Measurements from ENCODE around the gene ZNF586. TPM values are rescaled to one million over a fixed set of nuclear protein-coding genes. Genes with fewer than 3 reads are reported as not detected.
A peak's percentile ranks its signal among the peaks of the same experiment; 100 is the strongest.

ZNF586 gene
- total RNA-seq, 1 experiment from 2014 or later = 13.2 TPM

- peaks cover 92% of the 10 kb centered on the region for H3K36me3 ChIP-seq (ENCODE audit: low read depth, low read length)
- DNase-seq (no peak), ATAC-seq (no peak)
- H3K79me2 ChIP-seq (ENCODE audit: low read length) = peaks cover 13% of the 10 kb centered on the region
- no peak overlapping the region for H2AFZ ChIP-seq (ENCODE audit: low read length)
- intact Hi-C loops (cut with micrococcal nuclease) = no loop called here
- H3K4me1 ChIP-seq (ENCODE audit: insufficient read depth, low read length) = no peaks in the 10 kb centered on the region
- no peak overlapping the region for H3K4me3 ChIP-seq (ENCODE audit: low read length)
- H3K27me3 ChIP-seq (ENCODE audit: low read length) = no peaks in the 10 kb centered on the region
- peaks cover 14% of the 10 kb centered on the region for H3K9me3 ChIP-seq (ENCODE audit: low read length)
- no peak overlapping the region for H3K4me2 ChIP-seq (ENCODE audit: low read length)
- no peaks in the 10 kb centered on the region for H3K9me2 ChIP-seq (replicated peaks; ENCODE audit: low read length)
- ChIA-PET CTCF (no interaction called here), POLR2A (ENCODE audit: unreplicated experiment) (no interaction called here)
- no peak overlapping the region for H3K27ac ChIP-seq (ENCODE audit: low read length)
- BruUV-seq (replicated peaks) = TSS peak; percentile 3
- no peaks in the 10 kb centered on the region for H3F3A ChIP-seq (ENCODE audit: low read length, unreplicated experiment)
- H4K20me1 ChIP-seq (ENCODE audit: low read length) = no peaks in the 10 kb centered on the region
- no peak for TF ChIP-seq EZH2phosphoT487 (IDR thresholded peaks at IDR 0.05; ENCODE audit: borderline replicate concordance, low read length)
- TF ChIP-seq CTCF (conservative IDR thresholded peaks at IDR 0.05; ENCODE audit: low read depth, low read length) = no peak
- no peak for TF ChIP-seq EZH2 (IDR thresholded peaks at IDR 0.05; ENCODE audit: low read length, unreplicated experiment)
- H3K9ac ChIP-seq (ENCODE audit: low read length) = no peak overlapping the region
Observed at GRCh38 chr19:57754091-57754673, 15.3 kb upstream of the ZNF586 start.

- Histone ChIP-seq H3K27me3 (ENCODE audit: low read length) (no peaks in the 10 kb centered on the region), H3K4me2 (ENCODE audit: low read length) (no peak overlapping the region), H3K79me2 (ENCODE audit: low read length) (peaks cover 5% of the 10 kb centered on the region; the same call in 1 of the 2 replicates), H3F3A (ENCODE audit: low read length, unreplicated experiment) (no peaks in the 10 kb centered on the region), H3K9ac (ENCODE audit: low read length) (no peak overlapping the region), H3K9me3 (ENCODE audit: low read length) (peaks cover 14% of the 10 kb centered on the region), H2AFZ (ENCODE audit: low read length) (no peak overlapping the region), H3K9me2 (replicated peaks; ENCODE audit: low read length) (no peaks in the 10 kb centered on the region), H3K4me3 (ENCODE audit: low read length) (no peak overlapping the region), H3K27ac (ENCODE audit: low read length) (no peak overlapping the region), H3K4me1 (ENCODE audit: insufficient read depth, low read length) (no peaks in the 10 kb centered on the region), H4K20me1 (ENCODE audit: low read length) (no peaks in the 10 kb centered on the region), H3K36me3 (ENCODE audit: low read depth, low read length) (peaks cover 90% of the 10 kb centered on the region)
- no TSS peak for BruUV-seq (replicated peaks)
- TF ChIP-seq EZH2phosphoT487 (IDR thresholded peaks at IDR 0.05; ENCODE audit: borderline replicate concordance, low read length) (no peak), EZH2 (IDR thresholded peaks at IDR 0.05; ENCODE audit: low read length, unreplicated experiment) (no peak), CTCF (conservative IDR thresholded peaks at IDR 0.05; ENCODE audit: low read depth, low read length) (no peak)
- CTCF ChIA-PET = no interaction called here
- intact Hi-C loops (cut with micrococcal nuclease) = no loop called here
- ATAC-seq (no peak), DNase-seq (no peak)
- POLR2A ChIA-PET (ENCODE audit: unreplicated experiment) = no interaction called here
Observed at GRCh38 chr19:57755031-57755430, 14.4 kb upstream of the ZNF586 start.

GRCh38 chr19:57757941-57758340, 11.5 kb upstream of the ZNF586 start:
- H3K9me3 ChIP-seq (ENCODE audit: low read length) = peaks cover 6% of the 10 kb centered on the region
- H3K27ac ChIP-seq (ENCODE audit: low read length) = no peak overlapping the region
- ATAC-seq (no peak), DNase-seq (no peak)
- intact Hi-C loops (cut with micrococcal nuclease) = no loop called here
- no peaks in the 10 kb centered on the region for H3K9me2 ChIP-seq (replicated peaks; ENCODE audit: low read length)
- CTCF ChIA-PET = no interaction called here
- H3K79me2 ChIP-seq (ENCODE audit: low read length) = no peaks in the 10 kb centered on the region
- TF ChIP-seq CTCF (conservative IDR thresholded peaks at IDR 0.05; ENCODE audit: low read depth, low read length) (no peak), EZH2 (IDR thresholded peaks at IDR 0.05; ENCODE audit: low read length, unreplicated experiment) (no peak), EZH2phosphoT487 (IDR thresholded peaks at IDR 0.05; ENCODE audit: borderline replicate concordance, low read length) (no peak)
- H3K36me3 ChIP-seq (ENCODE audit: low read depth, low read length) = peaks cover 65% of the 10 kb centered on the region
- no peaks in the 10 kb centered on the region for H3F3A ChIP-seq (ENCODE audit: low read length, unreplicated experiment)
- no peak overlapping the region for H3K4me2 ChIP-seq (ENCODE audit: low read length)
- no peaks in the 10 kb centered on the region for H4K20me1 ChIP-seq (ENCODE audit: low read length)
- no peaks in the 10 kb centered on the region for H3K4me1 ChIP-seq (ENCODE audit: insufficient read depth, low read length)
- H3K9ac ChIP-seq (ENCODE audit: low read length) = no peak overlapping the region
- H2AFZ ChIP-seq (ENCODE audit: low read length) = no peak overlapping the region
- no peak overlapping the region for H3K4me3 ChIP-seq (ENCODE audit: low read length)
- H3K27me3 ChIP-seq (ENCODE audit: low read length) = no peaks in the 10 kb centered on the region
- POLR2A ChIA-PET (ENCODE audit: unreplicated experiment) = no interaction called here
- BruUV-seq (replicated peaks) = no TSS peak
